HG02588 (cell line): ENCODE measurements around the gene ENDOV.

ENCODE experiments used
- ATAC-seq: cut with Tn5 transposase; IDR thresholded peaks from one replicate; pipeline ENCODE4 v1.9.1; 2021; ENCODE audit warnings: mild to moderate bottlenecking, moderate library complexity; ENCODE audit not compliant: unreplicated experiment

Gene ENDOV

GRCh38 chr17:80464486-80464885 lies 49.5 kb downstream of the ENDOV start:
- no peak for ATAC-seq

DNA sequence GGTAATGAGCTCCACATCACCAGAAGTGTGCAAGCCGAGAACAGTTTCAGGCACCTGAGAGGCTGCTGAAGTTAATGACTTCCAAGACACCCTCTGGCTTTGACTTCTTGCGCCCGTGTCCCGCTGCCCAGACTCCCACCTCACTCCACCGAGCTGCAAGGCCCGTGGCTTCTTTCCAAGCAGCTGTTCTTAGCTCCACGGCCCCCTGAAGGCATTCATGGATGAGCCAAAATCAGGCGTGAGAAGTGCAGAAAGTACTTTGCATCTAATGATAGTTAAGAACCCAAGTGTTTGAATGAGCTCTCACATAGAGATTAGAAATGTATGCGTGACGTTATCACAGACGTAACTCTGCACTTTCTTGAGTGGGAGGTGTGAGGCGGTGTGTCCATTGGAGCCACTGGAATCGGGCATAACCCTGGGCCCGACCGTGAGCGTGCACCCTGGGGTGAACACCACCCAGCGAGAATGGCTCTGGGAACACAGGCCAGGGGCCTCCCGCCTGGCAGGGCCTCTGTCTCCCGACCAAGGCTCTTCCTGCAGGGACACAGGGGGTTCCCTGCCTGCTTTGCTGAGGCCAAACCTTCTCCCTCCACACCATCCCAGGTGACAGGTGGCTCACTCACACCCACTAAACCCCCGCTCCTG lies 50.5 kb downstream of the ENDOV start:
- ATAC-seq = no peak

DNA sequence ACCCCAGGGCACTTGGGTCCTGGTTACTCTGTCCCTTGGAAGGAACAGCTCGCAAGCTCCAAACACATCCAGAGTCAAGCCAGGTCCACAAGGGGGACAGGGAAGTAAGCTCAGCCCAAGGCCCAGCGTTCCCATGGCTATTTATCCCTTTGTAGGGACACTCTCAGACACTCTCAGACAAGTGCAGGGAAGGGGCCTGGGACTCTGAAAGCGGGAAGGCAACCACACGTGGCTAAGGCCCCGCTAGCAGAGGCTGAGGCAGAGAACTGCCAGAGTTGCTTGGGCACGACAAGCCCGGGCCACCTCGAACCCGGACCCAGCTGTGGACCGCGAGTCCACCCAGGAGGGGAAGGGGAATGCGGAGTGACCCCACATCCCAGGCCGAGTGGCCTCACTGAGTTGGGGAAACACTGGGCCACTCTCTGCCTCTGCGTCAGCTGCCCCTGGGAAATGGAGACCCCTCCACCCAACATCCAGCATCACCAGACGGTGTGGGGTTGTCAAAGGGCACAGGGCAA lies 51.3 kb downstream of the ENDOV start:
- no peak for ATAC-seq

- no peak for ATAC-seq
These were observed 53.3 kb downstream of the ENDOV start for GRCh38 chr17:80468242-80468641.

DNA sequence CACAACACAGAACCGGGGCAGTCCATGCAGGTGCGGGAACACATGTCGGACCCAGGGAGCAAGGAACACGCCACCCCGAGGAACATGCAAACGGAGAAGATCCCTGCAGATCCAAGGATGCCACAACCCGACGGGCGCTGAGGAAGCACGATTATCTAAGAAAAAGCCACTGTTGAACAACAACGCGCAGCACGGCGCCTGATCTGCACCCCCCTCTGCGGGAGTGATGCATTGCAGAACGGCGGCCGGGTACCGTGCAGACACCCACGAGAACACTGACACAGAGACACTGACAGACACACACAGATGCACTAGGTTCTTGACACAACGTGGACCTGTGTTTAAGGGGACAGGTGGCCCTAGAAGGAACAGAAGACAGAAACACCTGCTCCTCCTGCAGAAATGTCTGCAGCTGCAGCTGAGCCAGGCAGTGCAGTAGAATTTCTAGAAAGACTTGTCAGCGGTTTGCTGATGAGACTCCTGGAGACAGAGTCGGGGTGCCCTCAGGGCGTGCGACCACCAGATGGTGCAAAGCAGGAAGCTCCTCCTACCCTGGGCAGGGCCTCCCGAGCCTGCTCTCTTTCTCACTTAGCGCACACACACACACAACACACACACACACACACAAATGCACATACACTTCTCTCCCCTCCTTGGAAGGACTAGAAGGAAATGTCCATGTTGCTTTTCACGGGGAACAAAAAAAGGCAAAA lies 54.0 kb downstream of the ENDOV start:
- ATAC-seq = no peak

GRCh38 chr17:80469667-80470066 lies 54.7 kb downstream of the ENDOV start:
- no peak for ATAC-seq

DNA sequence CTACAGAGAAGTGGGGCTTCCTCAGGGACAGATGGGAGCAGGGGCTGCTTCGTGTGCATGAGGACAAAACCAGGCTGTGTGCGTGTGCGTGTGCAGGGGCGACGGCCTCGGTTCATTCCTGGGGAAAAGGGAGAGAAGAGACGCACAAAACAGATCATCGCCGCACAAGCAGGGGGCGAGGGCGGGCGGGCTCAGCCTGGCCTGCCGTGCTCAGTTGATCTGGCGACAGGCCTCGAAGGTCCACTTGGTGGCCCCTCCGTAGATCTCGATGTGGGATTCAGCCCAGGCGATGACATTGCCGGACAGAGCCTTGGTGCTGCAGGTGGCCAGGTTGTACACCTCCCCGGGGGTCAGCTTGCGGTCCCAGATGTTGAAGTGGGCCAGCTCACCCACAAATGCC lies 55.6 kb downstream of the ENDOV start:
- no peak for ATAC-seq

- ATAC-seq = no peak
These were observed 57.0 kb downstream of the ENDOV start for GRCh38 chr17:80471922-80472321.

DNA sequence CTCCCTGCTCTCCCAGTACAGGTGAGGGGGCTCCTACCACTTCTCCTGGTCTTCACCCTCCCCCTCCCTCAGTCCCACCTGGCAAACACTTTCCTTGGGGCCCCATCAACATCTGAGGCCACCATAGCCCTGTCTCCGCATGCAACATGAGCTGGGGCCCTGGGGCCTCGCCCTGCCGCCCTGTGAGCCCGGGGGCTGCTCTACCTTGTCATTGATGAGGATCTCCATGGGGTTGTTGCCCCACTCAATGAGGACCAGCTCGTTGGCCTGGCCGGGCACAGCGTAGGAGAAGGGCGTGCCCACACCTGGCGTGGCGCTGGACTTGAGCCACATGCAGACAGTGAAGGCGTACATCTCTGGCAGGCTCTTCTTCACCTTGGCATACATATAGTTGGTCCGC lies 58.0 kb downstream of the ENDOV start:
- ATAC-seq = no peak

DNA sequence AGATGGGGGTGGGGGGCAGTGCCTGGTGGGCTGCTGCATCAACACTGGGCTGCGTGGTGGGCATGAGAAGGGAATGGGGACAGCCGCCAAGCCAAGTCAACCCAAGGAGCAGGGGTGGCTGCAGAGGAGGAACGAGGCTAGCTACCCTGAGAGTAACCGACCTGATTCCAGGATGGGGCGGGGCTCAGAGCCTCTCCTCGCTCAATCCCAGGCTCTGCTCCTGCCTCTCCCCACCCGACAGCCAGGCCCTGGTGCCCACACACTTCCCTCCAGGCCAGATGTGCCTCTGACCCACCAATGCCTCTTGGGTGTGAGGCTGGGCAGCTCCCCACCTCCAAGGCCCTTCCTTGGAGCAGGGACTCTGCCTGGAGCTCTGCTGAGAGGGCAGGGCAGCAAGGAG lies 58.7 kb downstream of the ENDOV start:
- ATAC-seq = no peak

DNA sequence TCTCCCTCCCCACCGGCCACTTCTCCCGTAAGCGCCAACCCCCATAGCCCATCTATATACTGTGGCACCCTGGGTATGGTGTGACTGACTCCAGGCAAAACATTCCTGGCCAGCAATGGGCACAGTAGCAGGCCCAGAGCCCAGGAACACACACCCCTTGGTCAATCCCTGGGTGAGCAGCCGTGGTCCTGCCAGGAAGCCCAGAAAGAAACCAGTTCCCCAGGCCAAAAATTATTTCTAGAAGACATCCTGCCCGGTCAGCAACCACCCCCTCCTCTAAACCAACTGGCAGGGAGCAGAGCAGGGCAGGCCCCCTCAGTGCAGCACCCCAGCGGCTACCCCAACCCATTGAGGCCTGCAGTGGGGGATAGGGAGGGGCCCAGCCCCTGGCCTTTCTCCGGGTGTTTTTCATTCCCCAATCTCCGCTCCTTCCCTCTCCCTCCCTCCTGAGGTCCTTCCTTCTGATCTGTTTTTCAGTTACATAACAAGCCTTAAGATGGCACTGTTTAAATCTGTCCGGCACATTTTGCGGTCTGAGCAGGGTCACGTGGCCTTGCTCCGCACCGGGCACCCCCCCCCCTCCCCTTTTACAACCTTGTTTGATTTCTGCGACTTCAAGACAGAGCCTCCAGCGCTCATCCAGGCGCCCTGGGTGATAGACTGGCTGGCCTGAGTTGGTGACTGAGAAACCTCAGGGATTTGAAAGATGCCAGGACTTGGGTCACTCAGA lies 59.4 kb downstream of the ENDOV start:
- ATAC-seq = no peak

DNA sequence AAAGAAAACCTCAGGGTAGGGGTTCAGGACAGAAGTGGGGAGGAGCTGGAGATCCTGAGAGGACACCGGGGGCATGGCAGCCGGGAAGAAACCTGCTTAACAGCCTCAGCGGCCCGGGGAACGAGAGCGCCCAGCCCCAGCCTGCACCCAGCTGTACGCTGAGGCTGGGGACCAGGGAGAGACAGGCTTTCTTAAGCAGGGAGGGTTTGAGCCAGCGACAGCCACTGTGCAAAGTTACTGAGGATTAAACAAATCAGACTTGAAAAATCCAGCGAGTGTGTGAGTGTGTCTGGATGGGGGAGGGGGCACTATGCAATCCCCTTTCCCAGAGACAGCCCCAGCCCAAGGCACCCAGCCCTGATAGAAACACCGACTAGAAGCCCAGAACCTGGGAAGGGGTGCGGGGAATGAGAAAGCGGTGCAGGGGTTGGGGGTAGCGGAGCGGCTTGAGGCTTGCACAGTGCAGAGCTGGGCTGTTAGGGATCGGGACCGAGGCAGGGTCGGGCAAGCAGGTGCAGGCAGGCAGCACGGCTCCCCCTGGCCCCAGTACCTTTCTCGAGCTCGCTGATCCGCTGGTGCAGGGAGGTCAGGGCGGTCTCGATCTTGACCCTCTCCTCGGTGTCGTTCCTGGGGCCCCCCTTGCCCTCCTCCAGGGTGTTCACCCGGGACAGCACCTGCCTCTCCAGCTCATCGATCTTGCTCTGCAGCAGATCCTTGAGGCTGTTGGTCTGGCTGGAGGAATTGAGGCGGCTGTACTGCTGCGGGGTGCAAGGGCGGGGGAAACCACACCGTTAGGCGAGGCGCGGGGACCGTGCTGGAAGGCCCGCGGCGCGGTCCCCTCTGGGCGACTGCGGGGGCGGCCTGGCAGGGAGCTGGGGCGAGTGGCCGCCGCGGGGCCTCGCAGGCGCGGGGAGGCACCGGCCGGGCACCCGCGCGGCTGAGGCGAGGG lies 60.3 kb downstream of the ENDOV start:
- no peak for ATAC-seq

GRCh38 chr17:80475910-80476876 lies 61.2 kb downstream of the ENDOV start, which contains the start of gene NPTX1:
NPTX1 (minus strand) TSS chr17:80476607; CDS start chr17:80476446, 161 bp downstream.
- ATAC-seq = no peak

DNA sequence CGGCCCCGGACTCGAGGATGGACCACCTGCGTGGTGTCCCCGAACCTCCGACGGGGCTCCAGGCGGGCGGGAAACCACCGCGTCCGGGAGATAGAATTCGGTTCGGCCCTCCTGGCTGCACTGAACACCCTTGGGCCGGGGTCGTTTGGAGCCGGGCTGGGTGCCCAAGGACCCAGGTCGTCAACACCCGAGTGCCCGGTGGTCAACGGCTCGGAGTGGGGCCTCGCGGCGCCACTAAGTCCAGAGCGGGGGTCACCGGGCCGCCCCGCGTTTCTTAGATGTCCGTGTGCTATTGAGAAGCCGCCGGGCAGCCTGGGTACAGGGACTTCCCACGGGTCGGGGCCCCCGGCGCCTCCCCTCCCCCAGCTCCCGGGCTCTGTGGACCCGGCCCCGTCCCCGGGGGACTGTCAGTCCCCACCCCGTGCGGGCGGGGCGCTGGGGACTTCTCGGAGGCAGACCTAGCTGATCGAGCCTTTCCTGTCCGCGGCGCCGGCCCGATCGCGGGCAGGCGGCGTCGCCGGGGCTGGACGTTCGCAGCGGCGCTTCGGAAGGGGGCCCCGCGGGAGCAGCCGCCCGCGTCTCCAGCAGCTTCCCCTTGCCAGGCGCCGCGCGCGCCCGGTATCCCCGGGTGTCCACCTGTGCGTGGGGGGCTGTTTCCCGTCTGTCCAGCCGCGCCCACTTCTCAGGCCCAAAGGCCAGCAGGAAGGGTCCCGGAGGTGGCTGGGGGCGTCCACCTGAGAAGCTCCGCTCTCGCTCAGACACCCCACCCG lies 62.1 kb downstream of the ENDOV start:
- ATAC-seq = no peak

DNA sequence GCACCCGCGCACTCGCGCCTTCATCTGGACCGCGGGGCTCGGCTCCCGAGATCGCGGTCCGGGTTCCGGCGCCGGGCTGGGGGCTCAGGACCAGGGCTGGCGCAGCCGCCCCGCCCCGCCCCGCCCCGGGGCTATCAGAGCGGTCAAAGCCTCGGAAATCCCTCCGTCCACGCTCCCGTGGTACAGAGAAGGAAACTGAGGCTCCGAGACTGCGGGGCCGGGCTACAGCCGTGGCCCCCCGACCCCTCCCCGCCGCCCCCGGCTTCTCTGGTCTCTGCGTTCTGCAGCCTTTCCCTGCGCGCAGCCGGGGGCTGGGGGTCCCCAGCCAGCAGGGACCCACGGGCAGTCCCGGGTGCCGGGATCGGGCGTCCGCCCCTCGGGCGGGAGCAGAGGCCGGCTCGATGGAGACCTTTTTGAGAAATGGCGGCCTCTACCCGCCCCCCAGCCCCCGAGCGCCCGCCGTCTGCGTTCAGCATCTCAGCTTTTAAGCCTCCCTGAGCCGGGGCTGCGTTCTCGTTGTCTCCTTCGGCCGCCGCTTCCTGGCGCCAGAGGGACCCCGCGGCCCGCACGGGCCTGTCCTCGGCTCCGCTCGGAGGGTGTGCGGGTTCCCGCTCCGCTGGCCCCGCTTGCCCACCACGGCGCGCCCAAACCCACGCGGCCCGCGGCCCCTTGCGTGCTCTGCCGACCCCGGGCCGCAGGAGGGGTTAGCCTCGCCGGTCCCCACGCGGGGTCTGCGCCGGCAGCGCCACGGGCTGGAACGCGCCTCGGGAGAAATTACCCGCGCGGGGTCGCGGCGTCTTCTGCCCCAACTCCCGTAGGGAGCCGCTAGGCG lies 62.9 kb downstream of the ENDOV start:
- ATAC-seq = no peak

DNA sequence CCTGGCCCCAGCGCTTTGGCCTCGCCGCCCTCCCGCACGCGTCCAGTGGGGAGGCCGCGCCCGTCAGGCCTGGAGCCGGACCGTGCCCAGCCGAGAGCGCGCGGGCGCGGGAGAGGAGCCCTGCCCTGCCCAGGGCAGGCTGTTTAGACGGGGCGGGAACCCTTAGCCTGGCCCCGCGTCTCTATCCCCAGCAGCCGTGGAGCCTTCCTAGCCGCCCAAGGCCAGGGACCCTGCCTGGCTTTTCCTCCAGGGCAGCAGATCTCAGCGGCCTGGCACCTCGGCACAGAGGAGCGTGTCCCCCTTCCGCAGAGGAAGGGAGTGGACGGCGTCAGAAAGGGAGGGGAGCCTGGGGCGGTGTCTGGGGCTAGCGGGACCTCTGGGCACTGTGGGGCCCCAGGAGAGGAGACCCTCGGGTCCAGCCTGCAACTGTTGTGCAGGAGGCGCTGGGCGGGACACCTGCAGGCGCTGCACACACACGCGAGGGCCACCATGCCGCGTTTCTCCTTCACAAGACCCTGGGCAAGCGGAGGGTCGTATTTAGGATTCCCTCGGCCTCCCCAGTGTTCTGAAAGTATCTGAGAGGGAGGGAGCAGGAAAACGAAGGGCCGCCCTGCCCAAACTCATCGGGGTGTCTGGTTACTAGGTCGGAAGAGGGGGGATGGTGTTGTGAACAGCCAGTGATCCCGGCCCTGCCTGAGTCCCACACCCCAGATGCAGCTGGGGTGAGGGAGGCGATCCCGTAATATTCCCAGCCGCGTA lies 63.7 kb downstream of the ENDOV start:
- ATAC-seq = no peak

GRCh38 chr17:80479246-80479566 lies 64.2 kb downstream of the ENDOV start:
- ATAC-seq = no peak
